Measurements from ENCODE around the gene RAPGEF1. TPM values are rescaled to one million over a fixed set of nuclear protein-coding genes. Genes with fewer than 3 reads are reported as not detected.

The RAPGEF1 gene
- total and polyA plus RNA-seq, 9 of the 15 experiments (the other 6 are each of a cell fraction or from before 2014, with no cell fraction given), result 0.06 to 44.1 (median 19.9) TPM

DNA sequence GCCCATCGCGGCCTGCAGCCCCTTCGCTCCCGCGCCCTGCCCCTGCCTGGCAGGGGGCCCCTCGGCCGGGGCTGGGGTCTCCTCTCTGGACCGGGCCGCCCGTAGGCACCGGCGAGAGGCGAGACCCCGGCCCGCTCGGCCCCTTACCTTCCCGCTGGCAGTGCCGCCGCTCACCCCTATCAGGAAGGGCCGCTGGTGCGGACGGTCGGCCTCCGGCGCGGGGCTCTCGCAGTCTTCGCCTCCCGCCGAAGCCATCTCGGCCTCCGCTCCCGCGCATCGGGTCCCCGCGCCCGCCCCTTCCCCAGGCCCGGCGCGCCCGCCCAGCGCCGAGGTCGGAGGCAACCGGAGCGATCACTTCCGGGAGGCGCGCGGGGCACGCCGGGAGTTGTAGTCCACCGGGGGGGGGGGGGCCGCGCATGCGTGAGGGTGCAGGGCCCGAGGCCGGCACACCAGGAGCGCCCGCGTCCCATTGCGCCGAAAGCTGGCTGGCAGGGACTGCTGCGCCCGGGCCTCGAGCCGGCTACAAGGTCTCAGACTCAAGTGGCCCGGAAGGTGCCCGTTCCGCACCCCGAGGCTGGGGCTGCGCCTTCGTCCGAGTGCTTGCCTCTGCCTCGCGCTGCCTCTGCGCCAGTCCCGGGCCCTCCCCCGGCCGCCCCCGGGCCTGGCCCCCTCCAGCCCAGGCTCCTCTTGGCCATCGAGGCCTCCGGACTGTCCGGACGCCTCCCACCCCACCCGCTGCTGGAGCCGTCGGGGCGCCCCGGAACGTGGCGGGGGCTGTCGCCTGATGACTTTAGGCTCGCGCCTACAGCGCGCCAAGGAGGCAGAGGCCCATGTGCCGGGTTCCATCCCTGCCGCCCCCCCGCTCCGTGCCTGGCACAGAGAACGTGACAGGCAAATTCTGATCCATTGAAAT, 208.7 kb downstream of the RAPGEF1 start, which contains the start of gene UCK1 (continued):
- TF ChIP-seq IRF1 (CRISPR knock-in tag; IDR thresholded peaks at IDR 0.05; ENCODE audit: borderline replicate concordance) (no peak), HDAC6 (IDR thresholded peaks at IDR 0.05; ENCODE audit: low read depth, low read length) (no peak), GATAD2B (IDR thresholded peaks at IDR 0.05; ENCODE audit: borderline replicate concordance) (peak; percentile 75; the same call in 1 of the 2 replicates), ZNF253 (CRISPR knock-in tag; conservative IDR thresholded peaks at IDR 0.05) (no peak), ZNF174 (CRISPR knock-in tag; IDR thresholded peaks at IDR 0.05) (no peak), BACH1 (tag; IDR thresholded peaks at IDR 0.05) (no peak), ZNF717 (CRISPR knock-in tag; IDR thresholded peaks at IDR 0.05) (no peak), SMAD2 (IDR thresholded peaks at IDR 0.05; ENCODE audit: low read depth, low read length) (no peak), RREB1 (CRISPR knock-in tag; IDR thresholded peaks at IDR 0.05) (no peak), THRAP3 (IDR thresholded peaks at IDR 0.05; ENCODE audit: borderline replicate concordance) (no peak), U2AF1 (optimal IDR thresholded peaks at IDR 0.05; ENCODE audit: low read depth, low read length) (peak; percentile 43), KHSRP (IDR thresholded peaks at IDR 0.05) (no peak), SETDB1 (IDR thresholded peaks at IDR 0.05; ENCODE audit: low read length) (no peak), PATZ1 (CRISPR knock-in tag; IDR thresholded peaks at IDR 0.05; ENCODE audit: borderline replicate concordance) (no peak), SAFB (IDR thresholded peaks at IDR 0.05; ENCODE audit: borderline replicate concordance, low read depth, low read length) (no peak), CTBP1 (IDR thresholded peaks at IDR 0.05; ENCODE audit: borderline replicate concordance) (no peak; the same call in 1 of the 2 replicates)
- TF ChIP-seq, protein P1, sequence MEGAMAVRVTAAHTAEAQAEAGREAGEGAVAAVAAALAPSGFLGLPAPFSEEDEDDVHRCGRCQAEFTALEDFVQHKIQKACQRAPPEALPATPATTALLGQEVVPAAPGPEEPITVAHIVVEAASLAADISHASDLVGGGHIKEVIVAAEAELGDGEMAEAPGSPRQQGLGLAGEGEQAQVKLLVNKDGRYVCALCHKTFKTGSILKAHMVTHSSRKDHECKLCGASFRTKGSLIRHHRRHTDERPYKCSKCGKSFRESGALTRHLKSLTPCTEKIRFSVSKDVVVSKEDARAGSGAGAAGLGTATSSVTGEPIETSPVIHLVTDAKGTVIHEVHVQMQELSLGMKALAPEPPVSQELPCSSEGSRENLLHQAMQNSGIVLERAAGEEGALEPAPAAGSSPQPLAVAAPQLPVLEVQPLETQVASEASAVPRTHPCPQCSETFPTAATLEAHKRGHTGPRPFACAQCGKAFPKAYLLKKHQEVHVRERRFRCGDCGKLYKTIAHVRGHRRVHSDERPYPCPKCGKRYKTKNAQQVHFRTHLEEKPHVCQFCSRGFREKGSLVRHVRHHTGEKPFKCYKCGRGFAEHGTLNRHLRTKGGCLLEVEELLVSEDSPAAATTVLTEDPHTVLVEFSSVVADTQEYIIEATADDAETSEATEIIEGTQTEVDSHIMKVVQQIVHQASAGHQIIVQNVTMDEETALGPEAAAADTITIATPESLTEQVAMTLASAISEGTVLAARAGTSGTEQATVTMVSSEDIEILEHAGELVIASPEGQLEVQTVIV (CRISPR knock-in tag; IDR thresholded peaks at IDR 0.05; ENCODE audit: borderline replicate concordance), result no peak
